RKO (cell line): ENCODE measurements around the gene DMPK.

Experiments used
- DNase-seq: peaks from one replicate; pipeline ENCODE4 v3.0.0-alpha.2; 2016; ENCODE audit warnings: low spot score

DMPK gene, protein sequence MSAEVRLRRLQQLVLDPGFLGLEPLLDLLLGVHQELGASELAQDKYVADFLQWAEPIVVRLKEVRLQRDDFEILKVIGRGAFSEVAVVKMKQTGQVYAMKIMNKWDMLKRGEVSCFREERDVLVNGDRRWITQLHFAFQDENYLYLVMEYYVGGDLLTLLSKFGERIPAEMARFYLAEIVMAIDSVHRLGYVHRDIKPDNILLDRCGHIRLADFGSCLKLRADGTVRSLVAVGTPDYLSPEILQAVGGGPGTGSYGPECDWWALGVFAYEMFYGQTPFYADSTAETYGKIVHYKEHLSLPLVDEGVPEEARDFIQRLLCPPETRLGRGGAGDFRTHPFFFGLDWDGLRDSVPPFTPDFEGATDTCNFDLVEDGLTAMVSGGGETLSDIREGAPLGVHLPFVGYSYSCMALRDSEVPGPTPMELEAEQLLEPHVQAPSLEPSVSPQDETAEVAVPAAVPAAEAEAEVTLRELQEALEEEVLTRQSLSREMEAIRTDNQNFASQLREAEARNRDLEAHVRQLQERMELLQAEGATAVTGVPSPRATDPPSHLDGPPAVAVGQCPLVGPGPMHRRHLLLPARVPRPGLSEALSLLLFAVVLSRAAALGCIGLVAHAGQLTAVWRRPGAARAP

DNA sequence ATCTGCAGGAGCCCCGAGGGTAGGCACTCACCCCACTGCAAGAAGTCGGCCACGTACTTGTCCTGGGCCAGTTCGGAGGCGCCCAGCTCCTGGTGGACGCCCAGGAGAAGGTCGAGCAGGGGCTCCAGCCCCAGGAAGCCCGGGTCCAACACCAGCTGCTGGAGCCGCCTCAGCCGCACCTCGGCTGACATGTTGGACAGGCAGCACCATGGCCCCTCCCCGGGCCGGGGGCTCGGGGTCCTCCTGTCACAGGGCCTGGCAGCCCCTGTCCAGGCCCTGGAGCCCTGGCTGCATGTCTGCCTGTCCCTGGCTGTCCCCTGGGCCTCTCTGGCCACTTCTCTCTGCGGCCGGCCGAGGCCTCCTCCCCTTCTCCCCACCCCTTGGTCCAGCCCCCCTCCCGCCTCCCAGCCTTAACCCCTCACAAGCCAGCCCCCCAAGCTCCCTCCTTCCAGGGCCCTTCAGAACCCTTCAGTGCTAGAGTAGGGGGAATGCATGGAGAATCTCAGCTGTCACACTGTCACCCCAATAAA lies at the start of gene DMPK:
DMPK (minus strand) TSS at position 329 of the 530 bp plus-strand sequence; CDS start at position 191, 138 bp downstream.
- no peak for DNase-seq

DNA sequence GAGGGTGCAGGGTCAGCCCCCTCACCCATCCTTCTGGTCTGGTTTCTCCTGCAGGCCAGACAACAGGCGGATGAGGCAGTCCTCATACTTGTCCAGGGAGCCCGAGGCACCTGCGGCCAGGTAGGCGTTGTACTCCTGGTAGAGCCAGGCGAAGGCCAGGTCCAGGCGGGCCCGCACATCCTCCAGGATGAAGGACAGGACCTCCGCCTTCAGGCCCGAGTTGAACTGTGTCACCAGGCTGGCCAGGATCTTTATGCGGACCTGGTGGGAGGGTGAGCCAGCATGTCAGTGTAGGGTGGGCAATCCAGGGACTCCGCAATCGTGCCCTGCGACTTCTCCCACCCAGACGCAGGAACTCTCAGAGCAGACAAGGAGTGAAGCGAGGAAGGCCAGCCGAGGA lies 46.7 kb upstream of the DMPK start:
- no peak for DNase-seq

DNA sequence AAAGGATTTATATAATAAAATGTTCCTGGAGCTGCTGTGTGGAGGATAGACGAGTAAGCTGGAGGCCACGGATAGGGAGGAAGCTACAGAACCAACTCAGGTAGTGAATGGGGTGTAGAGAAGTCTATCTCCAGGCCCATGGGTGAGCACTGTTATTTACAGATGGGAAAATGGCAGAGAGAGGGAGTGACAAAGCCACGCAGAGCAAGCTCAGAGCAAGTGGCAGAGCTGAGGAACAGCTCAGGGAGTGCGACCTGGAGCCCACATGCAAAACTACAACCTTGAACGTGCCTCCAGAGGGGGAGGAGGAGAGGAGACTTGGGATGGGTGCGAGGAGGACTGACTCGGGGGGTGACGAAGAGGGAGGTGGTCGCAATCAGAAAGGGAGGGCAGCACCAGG lies 46.2 kb upstream of the DMPK start:
- DNase-seq: no peak

DNA sequence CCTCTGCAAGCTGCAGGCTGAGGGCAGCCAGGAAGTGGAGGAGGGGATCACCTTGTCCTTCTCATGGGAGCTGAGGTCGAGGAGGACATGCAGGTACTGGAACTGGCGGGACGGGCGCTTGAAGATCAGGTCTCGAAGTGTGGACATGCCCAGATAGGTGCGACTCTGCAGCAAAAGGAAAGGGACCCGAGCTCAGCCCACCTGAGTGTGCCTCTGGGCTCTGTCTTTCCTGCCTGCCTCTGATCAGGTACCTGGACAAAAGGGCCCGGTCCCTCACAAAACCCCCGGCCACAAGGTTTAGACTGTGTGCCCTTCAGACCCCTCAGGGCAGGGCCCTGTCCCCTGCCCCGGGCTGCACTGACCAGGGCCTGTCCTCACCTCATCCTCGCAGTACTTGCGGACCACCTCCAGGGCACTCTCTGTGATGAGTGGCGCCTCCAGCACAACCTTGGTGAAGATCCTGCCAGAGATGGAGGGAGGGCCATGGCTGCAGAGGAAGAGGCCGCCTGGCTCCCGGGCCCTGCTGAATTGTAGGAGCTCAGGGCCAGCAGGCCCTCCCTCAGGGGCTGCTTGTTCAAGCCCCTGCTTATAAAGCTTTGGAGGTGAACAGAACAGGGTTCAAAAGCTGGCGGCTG lies 45.3 kb upstream of the DMPK start:
- no peak for DNase-seq

DNA sequence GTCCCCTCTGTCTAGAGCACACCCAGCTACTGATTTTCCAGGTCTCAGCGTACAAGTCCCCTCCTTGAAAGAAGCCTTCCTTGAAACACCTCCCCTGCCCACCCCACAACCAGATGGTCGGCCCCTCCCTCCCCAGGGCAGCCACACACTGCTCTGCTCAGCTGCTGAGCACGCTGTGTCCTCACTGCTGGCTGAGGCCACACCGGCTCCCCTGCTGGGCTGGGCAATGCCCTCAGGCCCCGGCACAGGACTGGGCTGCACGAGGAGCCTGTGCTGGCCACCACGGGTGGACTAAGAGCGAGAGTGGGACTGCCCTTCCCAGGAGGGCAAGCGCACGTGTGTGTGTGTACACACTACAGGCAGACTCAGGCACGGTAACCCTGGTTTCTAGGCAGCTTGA lies 44.6 kb upstream of the DMPK start:
- DNase-seq: no peak

DNA sequence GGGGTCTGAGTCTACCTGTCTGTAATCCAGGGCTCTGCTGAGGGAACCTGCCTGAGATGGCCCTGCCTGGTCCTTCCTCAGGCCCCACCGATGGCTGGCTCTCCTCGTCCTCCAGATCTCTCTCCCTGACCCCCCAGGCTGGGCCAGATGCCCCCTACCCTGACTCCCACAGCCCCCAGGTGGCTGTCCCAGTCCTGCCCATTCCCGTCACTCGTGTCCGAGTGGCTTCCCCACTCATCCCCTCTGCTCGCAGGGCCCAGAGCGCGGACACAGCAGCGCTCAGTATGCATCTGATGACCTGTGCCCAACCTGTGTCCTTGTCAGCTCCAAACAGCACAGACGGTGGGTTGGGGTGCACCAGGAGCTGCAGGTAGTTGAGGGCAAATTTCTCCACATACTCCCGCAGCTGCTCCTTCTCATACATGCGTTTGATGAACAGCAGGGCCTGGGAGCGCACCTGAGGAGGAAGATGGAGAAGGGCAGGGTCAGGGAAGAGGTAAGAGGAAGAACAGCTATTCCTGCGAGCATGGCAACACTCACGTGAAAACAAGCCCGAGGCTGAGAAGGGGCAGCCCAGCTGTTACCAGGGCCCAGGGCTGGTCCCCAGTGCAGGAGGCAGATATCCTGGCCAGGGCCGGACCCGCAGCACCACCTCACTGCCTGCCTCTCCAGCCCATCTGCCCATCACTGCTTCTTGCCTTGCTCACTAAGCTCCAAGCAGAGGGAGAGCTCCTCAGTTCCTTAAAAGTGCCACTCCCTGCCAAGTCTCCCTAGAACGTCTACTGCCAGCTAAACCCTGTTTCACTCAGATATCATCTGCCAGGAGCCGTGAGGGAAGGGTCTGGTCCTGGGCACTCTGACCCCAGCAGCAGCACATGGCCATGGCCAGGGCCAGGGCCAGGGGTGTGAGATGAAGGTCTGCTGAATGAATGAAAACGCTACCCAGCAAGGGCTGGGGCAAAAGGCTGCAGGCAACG lies 43.9 kb upstream of the DMPK start:
- no peak for DNase-seq

DNA sequence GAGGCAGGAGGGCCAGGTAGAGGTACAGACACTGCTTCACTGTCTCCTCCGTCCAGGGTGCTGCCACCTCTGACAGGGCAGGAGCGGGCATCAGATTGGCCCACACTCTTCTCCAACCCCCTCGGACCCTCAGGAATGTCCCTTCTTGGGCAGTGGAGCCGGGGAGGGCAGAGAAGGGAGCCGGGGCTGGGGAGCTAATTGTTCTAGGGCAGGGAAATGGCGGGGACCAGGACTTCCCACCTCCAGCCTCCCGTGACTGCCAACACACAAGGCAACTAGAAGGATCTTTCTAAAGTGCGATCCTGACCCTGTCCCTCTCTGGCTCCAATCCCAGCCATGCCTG lies 42.9 kb upstream of the DMPK start:
- no peak for DNase-seq

DNA sequence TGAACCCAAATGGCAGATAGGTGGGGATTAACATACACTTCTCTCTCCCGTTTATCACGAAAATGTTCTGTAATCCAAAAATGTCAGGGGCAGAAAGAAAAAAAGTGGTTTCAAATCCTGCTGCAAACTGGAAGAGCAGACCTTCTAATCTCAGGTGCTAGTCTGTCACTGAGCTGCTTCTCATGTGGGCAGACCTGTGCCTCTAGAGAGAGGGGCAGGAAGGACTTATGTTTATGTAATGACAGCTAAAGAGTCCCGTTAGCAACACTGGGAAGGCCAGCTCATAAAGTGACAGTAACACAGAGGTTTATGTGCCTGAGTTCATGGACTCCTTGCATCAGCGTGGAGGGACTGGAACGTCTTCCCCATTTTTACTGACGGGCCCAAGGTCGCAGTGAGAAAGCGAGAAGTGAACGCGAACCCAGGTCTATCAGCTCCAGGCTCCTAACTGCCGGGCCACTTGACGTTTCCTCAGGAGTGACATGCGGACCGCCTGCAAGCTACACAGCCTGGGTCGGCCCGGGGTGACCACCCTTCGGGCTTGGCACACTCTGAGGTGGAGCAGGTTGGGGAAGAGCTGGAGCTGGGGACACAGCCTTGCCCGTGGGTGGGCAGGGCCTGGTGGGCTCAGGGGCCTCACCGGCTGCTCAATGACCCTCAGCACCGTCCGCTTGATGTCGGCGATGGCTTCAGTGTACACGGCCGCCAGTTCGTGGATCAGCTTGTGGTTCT lies 42.4 kb upstream of the DMPK start:
- DNase-seq: no peak

DNA sequence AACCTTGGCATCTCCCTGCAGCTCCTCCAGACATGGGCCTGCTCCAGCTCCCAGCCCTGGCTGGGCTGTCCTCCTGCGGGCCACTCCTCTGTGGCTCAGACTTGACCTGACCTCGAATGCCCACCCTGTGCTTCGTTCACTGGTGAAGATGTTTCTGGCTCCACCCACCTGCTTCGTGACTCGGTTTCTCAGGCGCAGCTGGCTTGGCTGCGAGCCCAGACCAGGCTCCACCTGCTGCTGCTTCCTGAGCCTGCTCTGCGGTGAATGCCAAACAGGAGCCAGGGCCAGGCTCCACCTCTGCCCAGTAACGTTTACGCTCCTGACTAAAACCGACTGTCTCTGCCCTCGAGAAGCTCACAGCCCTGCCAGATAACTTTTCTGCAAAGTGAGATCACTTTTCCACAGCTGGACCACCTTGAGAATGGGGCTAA lies 41.8 kb upstream of the DMPK start:
- no peak for DNase-seq

DNA sequence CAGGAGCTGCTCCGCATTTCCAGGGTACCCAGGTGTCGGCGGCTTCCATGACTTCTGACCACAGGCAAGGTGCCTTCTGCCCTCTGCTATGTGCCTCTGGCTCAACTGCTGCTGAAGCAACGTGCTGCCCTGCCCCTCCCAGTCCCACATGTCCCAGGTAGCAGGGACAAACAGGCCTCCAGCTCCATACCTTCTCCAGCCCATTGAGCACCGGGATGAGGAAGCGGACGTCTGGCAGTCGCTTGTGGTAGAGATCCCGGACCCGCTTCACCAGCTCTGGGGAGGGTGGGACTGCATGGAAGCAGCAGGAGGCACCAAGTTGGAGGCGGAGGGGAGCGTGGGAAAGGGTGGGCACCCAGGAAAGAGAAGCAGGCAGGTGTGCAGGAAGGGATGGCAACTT lies 40.9 kb upstream of the DMPK start:
- DNase-seq: no peak

DNA sequence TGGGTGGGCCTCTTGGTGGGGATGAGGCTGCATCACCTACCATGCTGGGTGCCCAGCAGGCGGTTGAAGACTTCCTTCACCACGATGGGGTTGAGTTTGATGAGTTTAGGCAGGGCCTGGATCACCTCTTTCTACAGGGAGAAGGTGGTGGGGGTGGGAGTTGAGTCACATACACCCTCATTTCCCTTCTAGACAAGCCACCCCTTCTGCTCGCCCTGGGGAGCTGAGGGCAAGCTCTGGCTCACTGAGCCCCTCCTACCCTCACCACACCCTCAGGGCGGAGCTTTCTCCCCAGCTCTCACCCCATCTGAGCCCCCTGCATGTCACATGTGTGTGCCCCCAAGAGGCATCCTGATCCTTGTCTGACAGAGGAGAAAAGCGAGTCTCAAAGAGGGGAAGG lies 40.4 kb upstream of the DMPK start:
- no peak for DNase-seq

DNA sequence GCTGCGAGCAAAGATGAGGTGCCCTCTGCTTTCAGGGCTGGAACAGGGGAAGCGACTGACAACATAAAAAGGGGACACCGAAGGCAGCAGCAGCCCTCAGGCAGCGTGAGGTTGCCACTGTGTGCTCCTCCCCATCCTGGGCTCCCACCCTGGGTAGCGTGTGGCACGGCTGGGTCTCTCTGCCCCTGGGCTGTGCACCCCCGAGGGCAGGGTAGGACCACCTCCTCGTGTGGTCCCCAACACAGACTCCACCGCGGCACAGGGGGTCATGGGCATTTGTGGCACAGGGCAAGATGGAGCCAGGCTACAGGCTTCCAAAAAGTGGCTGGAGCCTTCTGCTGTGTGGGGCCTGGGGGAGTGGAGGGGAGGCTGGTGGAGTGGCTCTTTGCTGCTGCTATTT lies 39.3 kb upstream of the DMPK start:
- DNase-seq: no peak

DNA sequence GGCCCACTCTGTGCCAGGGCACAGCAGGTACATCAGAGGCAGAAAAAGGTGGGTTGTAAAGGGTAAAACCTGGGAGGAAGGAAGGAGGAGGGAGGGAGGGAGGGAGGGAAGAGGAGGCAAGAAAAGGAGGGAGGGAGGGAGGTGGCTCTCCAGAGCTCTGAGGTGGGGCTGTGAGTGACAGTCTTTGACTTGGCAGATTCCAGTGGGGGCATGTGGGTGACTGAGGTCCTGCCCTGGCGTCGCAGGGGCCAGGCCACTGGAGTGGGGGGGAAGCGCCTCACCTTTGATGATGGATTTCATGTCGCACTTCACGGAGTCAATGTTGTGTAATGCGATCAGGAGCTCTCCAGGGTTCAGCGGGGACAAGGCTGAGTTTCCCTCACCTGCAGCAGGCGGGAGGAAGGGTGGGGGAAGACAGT lies 38.8 kb upstream of the DMPK start:
- no peak for DNase-seq

DNA sequence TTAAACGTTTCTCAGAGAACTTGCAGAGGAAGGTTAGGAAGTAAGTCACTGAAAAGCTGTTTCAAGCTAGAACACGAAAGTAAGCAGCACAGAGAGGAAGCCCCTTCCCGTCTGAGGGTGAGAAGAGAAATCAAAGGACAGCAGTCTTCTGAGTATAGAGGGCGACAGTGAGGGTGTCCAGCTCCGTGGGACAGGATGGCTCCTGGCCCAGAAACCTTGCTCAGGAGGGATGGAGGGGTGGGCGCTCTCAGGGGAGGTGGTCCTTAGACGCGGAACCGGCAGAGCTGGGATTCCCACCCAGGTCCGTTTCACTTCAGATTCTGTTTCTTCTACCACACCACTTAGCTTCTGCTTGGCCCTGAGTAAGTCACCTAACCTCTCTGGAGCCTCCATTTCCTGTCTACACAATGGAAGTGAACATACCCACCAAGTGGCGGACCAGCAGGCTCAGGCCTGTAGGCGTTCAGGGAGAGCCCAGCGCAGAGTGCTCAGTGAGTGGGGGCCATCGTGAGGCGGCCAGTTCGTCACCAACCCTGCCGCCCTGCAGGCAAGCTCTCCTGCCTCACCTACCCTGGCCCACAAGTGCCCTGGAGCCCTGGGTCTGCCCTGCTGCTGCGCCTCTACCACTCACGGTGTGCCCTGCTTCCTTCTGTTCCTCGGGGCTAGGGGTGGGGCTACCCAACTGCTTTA lies 38.3 kb upstream of the DMPK start:
- DNase-seq: no peak

DNA sequence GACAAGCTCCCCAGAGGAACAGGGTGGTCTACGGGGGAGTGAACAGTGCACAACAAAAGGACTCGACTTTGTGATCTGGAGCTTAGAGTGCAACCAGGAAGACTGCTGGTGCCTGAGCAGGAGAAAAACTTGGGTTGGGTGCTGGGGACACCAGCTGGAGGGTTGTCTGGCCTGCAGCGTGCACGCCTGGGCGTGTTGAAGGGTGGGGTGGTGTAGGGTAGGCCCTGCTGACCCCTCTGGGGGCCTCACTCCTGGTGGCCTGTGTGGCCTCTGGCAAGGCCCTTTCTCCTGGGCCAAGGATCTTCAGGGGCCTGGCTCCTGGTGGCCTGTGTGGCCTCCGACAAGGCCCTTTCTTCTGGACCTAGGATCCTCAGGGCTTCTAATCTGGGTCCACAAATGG lies 37.5 kb upstream of the DMPK start:
- DNase-seq: no peak

DNA sequence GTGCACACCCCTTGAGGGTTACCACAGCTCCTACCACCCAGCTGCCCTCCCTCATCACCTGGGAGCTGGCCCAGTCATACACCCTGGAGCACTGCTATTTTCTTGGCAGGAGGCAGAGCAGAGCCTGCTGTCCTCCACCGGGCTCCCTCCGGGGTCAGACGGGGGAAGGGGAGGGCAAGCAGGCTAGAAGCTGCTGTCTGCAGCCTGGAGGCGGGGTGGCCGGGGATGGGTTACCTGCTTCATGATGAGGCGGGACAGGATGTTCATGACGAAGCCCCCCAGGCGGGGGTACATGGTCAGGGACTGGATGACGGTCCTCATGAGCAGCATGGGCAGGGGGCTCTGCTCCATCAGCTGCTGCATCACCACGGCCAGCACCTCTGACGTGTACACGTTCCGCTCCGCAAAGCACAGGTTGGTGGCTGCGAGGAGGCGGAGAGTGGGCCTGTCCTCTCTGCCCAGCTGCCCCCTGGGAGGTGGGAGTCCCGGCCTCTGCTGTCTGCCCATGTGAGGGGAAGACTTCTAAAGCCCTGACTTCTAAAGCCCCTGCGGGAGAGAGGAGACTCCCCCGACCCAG lies 35.5 kb upstream of the DMPK start:
- DNase-seq: no peak

DNA sequence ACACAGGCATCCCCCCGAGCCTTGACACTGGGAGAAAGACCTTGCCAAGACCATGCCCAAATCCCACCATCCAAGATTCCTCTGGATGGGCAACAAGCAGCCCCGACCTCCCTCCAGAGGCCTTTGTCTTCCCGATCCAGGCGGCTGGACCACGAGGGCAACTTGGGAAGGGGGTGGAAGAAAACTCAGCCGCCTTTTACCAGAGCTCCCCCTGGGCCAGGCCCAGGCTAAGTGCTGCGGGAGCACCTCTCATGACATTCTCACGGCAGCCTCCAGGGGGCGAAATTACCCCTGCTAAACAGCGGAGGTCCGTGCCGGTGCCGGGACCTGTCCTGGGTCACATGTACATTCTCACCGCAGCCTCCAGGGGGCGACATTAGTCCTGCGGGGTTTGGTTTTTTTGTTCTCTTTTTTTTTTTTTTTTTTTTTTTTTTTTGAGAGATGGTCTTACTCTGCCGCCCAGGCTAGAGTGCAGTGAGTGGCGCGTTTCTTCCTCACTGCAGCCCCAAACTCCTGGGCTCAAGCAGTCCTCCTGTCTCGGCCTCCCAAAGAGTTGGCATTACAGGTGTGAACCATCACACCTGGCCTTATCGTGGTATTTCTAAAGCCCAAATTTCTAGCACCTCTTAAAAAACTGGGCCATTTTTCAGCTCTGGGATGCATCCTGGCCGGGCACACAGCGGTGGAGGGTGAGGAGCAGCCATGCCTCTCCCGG lies 34.9 kb upstream of the DMPK start:
- DNase-seq: peak; percentile 95

DNA sequence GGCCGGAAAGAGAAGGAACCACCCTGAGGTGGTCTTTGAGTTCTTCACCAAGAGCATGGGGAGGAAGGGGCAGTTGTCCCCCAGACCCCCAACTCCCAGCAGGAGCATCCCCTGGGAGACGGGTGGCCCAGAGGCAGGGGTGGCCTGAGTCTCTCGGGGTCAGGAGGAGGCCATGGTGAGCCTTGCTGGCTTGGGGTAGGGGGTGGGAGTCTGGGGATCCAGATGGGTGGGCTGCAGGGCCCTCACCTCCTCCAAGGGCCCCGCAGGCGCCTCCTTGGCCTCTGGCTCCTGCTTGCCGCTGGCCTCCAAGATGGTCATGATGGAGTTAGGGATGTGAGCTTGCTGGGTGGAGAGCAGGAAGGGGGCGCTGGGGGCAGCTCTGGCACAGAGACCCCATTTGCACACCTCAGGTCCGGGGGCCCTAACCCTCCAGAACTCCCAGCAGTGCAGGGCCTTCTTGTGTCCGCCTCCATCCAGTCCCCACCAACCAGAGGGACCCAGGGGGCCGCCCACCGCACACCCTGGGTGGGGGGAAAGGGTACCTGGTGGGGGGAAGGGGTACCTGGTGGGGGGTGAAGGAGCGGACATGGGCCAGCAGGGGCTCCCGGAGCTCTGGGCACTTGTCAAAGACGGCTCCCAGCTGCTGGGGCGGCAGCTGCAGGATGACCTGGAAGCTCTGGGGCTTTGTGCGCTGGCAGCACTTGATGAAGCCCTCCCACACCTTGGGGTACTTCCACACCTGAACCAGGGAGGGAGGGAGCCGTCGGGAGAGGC lies 34.1 kb upstream of the DMPK start:
- DNase-seq: no peak
